Smooth muscle cell (in vitro differentiated cells): ENCODE data around the gene RALGAPB. TPM values are rescaled to one million over a fixed set of nuclear protein-coding genes. Genes with fewer than 3 reads are reported as not detected.

ENCODE experiments used
- DNase-seq: peaks from one replicate; lab custom pipeline; 2025; ENCODE audit not compliant: unreplicated experiment; lab: John Stamatoyannopoulos, UW
- H2AFZ ChIP-seq: fragments of 200-600 bp; sonication (generic); 2 replicates; pipeline ENCODE4 v1.6.0; 2016; ENCODE audit warnings: antibody characterized with exemption, low read depth, mild to moderate bottlenecking
- H3F3A ChIP-seq: fragments of 200-600 bp; sonication (generic); 2 replicates; pipeline ENCODE4 v1.6.0; 2017; ENCODE audit warnings: antibody characterized with exemption, low read depth
- H3K27ac ChIP-seq: fragments of 200-600 bp; sonication (generic); 2 replicates; pipeline ENCODE4 v1.5.1; 2016; ENCODE audit warnings: low read depth, mild to moderate bottlenecking
- H3K27me3 ChIP-seq: fragments of 200-600 bp; sonication (generic); 2 replicates; pipeline ENCODE4 v1.6.1; 2016; ENCODE audit warnings: low read depth, mild to moderate bottlenecking
- H3K36me3 ChIP-seq: fragments of 200-600 bp; sonication (generic); 2 replicates; pipeline ENCODE4 v1.5.1; 2016; ENCODE audit warnings: low read depth
- H3K4me1 ChIP-seq: fragments of 200-600 bp; sonication (generic); 2 replicates; pipeline ENCODE4 v1.5.1; 2016; ENCODE audit warnings: low read depth
- H3K4me2 ChIP-seq: fragments of 200-600 bp; sonication (generic); 2 replicates; pipeline ENCODE4 v1.6.0; 2016; ENCODE audit warnings: mild to moderate bottlenecking
- H3K4me3 ChIP-seq: fragments of 200-600 bp; sonication (generic); 2 replicates; pipeline ENCODE4 v1.5.1; 2016; ENCODE audit warnings: mild to moderate bottlenecking
- H3K79me2 ChIP-seq: fragments of 200-600 bp; sonication (generic); 2 replicates; pipeline ENCODE4 v1.6.0; 2016; ENCODE audit warnings: low read depth, mild to moderate bottlenecking
- H3K9ac ChIP-seq: fragments of 200-600 bp; sonication (generic); 2 replicates; pipeline ENCODE4 v1.6.0; 2016; ENCODE audit warnings: low read depth
- H3K9me3 ChIP-seq: fragments of 200-600 bp; sonication (generic); replicated peaks from 2 replicates; pipeline ENCODE4 v1.5.1; 2016; ENCODE audit warnings: low read depth
- H4K20me1 ChIP-seq: fragments of 200-600 bp; sonication (generic); 2 replicates; pipeline ENCODE4 v1.6.0; 2016; ENCODE audit warnings: low read depth
- CTCF ChIP-seq: fragments of 200-600 bp; sonication (generic); IDR thresholded peaks from 2 replicates; pipeline ENCODE4 v1.5.1; 2017; ENCODE audit warnings: borderline replicate concordance, mild to moderate bottlenecking, antibody characterized with exemption; ENCODE audit not compliant: insufficient read depth, poor library complexity, severe bottlenecking
- WGBS: methylation state at CpG from one replicate; pipeline ENCODE4 v1.1.7; 2016; ENCODE audit warnings: low lambda C conversion rate; 5-methylcytosine and 5-hydroxymethylcytosine counted together
- polyA plus RNA-seq: library from polyadenylated mRNA; unstranded; fragments of >200 nt; fragmentation: Nextera tagmentation; extraction: Ambion mirVana; gene quantifications from 2 replicates; pipeline ENCODE4 v1.2.1, GENCODE V29; 2016
- total RNA-seq: library from RNA; depleted of rRNA; stranded (reverse); fragments of >200 nt; gene quantifications from 2 replicates; pipeline ENCODE4 v1.2.3, GENCODE V29; 2014

Gene RALGAPB
- total and polyA plus RNA-seq, 2 experiments from 2014 or later = 8.9 to 43.2 TPM

GRCh38 chr20:38579921-38580320 is 107.3 kb downstream of the RALGAPB start:
- DNase-seq = no peak
- Histone ChIP-seq H3K36me3 (peaks cover 8% of the 10 kb centered on the region), H3K4me2 (no peak overlapping the region), H3F3A (no peaks in the 10 kb centered on the region), H3K4me1 (peaks cover 9% of the 10 kb centered on the region), H3K4me3 (no peak overlapping the region), H3K27ac (no peak overlapping the region), H3K9me3 (no peaks in the 10 kb centered on the region), H3K27me3 (no peaks in the 10 kb centered on the region), H2AFZ (no peak overlapping the region), H3K79me2 (no peaks in the 10 kb centered on the region), H4K20me1 (no peaks in the 10 kb centered on the region), H3K9ac (no peak overlapping the region)
- no peak for TF ChIP-seq CTCF
- WGBS = 93% methylated on average over 4 of the region's 4 CpGs

- H3K4me3 ChIP-seq = no peak within 1 kb of the TSS
- H4K20me1 ChIP-seq = no peaks in the 10 kb centered on the region
- H3K79me2 ChIP-seq = no peaks in the 10 kb centered on the region
- H3K4me2 ChIP-seq = no peak within 1 kb of the TSS
- no peaks in the 10 kb centered on the region for H3K9me3 ChIP-seq
- no peak for DNase-seq
- no peak within 1 kb of the TSS for H2AFZ ChIP-seq
- TF ChIP-seq CTCF = no peak
- H3F3A ChIP-seq = no peaks in the 10 kb centered on the region
- peaks cover under 1% of the 10 kb centered on the region for H3K36me3 ChIP-seq
- no peak within 1 kb of the TSS for H3K9ac ChIP-seq
- H3K4me1 ChIP-seq = peaks cover 9% of the 10 kb centered on the region
- no peak within 1 kb of the TSS for H3K27ac ChIP-seq
- 91% methylated on average over 5 of the region's 5 CpGs for WGBS
- H3K27me3 ChIP-seq = no peaks in the 10 kb centered on the region
Measured at GRCh38 chr20:38581013-38581412, 108.4 kb downstream of the RALGAPB start, which contains the start of gene ADIG. Gene ADIG (plus strand): TSS chr20:38581197. CDS start chr20:38581251, 54 bp downstream.

- WGBS = 72% methylated on average over 4 of the region's 4 CpGs
- Histone ChIP-seq H3K36me3 (no peaks in the 10 kb centered on the region), H3F3A (no peaks in the 10 kb centered on the region), H3K79me2 (no peaks in the 10 kb centered on the region), H3K4me3 (no peak overlapping the region), H3K9ac (no peak overlapping the region), H3K4me1 (peaks cover 9% of the 10 kb centered on the region), H3K27ac (no peak overlapping the region), H3K9me3 (no peaks in the 10 kb centered on the region), H3K4me2 (no peak overlapping the region), H2AFZ (no peak overlapping the region), H3K27me3 (no peaks in the 10 kb centered on the region), H4K20me1 (no peaks in the 10 kb centered on the region)
- TF ChIP-seq CTCF = no peak
- DNase-seq = no peak
Measured at GRCh38 chr20:38581830-38582358, 109.3 kb downstream of the RALGAPB start.

GRCh38 chr20:38583306-38583705 is 110.7 kb downstream of the RALGAPB start:
- Histone ChIP-seq H3K27ac (no peak overlapping the region), H3K4me2 (no peak overlapping the region), H3K36me3 (no peaks in the 10 kb centered on the region), H3K9ac (no peak overlapping the region), H4K20me1 (no peaks in the 10 kb centered on the region), H3K4me1 (peaks cover 2% of the 10 kb centered on the region), H3K79me2 (no peaks in the 10 kb centered on the region), H3F3A (no peaks in the 10 kb centered on the region), H3K4me3 (no peak overlapping the region), H3K27me3 (no peaks in the 10 kb centered on the region), H2AFZ (no peak overlapping the region), H3K9me3 (no peaks in the 10 kb centered on the region)
- no peak for DNase-seq
- TF ChIP-seq CTCF = no peak
- WGBS = 91% methylated on average over 4 of the region's 4 CpGs
